Endothelial cell of umbilical vein (primary cell): ENCODE results near the gene SIAH3. TPM values are rescaled to one million over a fixed set of nuclear protein-coding genes. Genes with fewer than 3 reads are reported as not detected.

Experiments used
- BruUV-seq: library from RNA; stranded (reverse); fragments of 400-500 nt; replicated peaks from 2 replicates; lab custom pipeline; 2021; lab: Mats Ljungman, UMichigan
- CTCF ChIA-PET: fragments of 300-600, 350-600 bp; sonication (Branson Sonifier 250); formaldehyde crosslinking; loops from one replicate; lab custom pipeline; 2021; ENCODE audit warnings: antibody characterized with exemption, inconsistent platforms; lab: Charles Lee
- POLR2A ChIA-PET: fragments of 300-600, 350-600 bp; sonication (Branson Sonifier 250); formaldehyde crosslinking; loops from one replicate; lab custom pipeline; 2021; ENCODE audit warnings: antibody characterized with exemption, inconsistent platforms; lab: Charles Lee
- DNase-seq: peaks from one replicate; pipeline ENCODE4 v3.0.0-alpha.2; 2011; ENCODE audit warnings: low read depth, low spot score
- FAIRE-seq: peaks from 2 replicates; lab custom pipeline; 2011; peaks lifted over from hg19 to GRCh38; lab: Jason Lieb, UNC
- H2AFZ ChIP-seq: 2 replicates; pipeline ENCODE4 v1.6.0; 2012; ENCODE audit warnings: low read depth, low read length, control low read depth, inconsistent platforms
- H3K27ac ChIP-seq: 2 replicates; pipeline ENCODE4 v1.5.1; 2011; ENCODE audit warnings: low read depth, mild to moderate bottlenecking, control low read depth, low read length, moderate library complexity; ENCODE audit not compliant: insufficient read depth
- H3K27me3 ChIP-seq, 2 experiments: 2 replicates each; pipeline versions ENCODE4 v1.6.0 to v1.6.1; 2011; ENCODE audit warnings: low read length in 2 of 2, mixed read lengths in 1 of 2; ENCODE audit not compliant: control insufficient read depth in 2 of 2, insufficient read depth in 2 of 2
- H3K36me3 ChIP-seq, 2 experiments: 2 replicates in 1 of 2; 3 replicates in 1 of 2; pipeline ENCODE4 v1.5.1; 2011; ENCODE audit warnings: low read length in 2 of 2, mild to moderate bottlenecking in 1 of 2, moderate library complexity in 1 of 2; ENCODE audit not compliant: control insufficient read depth in 2 of 2, insufficient read depth in 2 of 2; ENCODE audit errors: extremely low read depth in 1 of 2
- H3K4me1 ChIP-seq: 3 replicates; pipeline ENCODE4 v1.5.1; 2011; ENCODE audit warnings: mild to moderate bottlenecking, low read length; ENCODE audit not compliant: control insufficient read depth, insufficient read depth; ENCODE audit errors: extremely low read depth
- H3K4me2 ChIP-seq: 2 replicates; pipeline ENCODE4 v1.6.1; 2011; ENCODE audit warnings: low read length, control low read depth, mixed read lengths; ENCODE audit not compliant: insufficient read depth
- H3K4me3 ChIP-seq, 3 experiments: fragments of 200-600 bp in 1 of 3; sonication (generic), shearing (Covaris generic) in 1 of 3; replicated peaks in 1 of 3; 2 replicates each; pipeline ENCODE4 v1.5.1; 2011 to 2016; ENCODE audit warnings: control low read depth in 3 of 3, low read length in 3 of 3, mild to moderate bottlenecking in 2 of 3, inconsistent platforms in 1 of 3, low read depth in 1 of 3, moderate library complexity in 1 of 3; ENCODE audit not compliant: insufficient read depth in 1 of 3
- H3K79me2 ChIP-seq: 2 replicates; pipeline ENCODE4 v1.6.0; 2012; ENCODE audit warnings: low read length, inconsistent platforms; ENCODE audit not compliant: control insufficient read depth, insufficient read depth
- H3K9ac ChIP-seq: replicated peaks from 2 replicates; pipeline ENCODE3; 2011; ENCODE audit warnings: low read length, control low read depth; ENCODE audit not compliant: insufficient read depth; ENCODE audit errors: extremely low read depth
- H3K9me1 ChIP-seq: replicated peaks from 3 replicates; pipeline ENCODE4 v1.6.0; 2011; ENCODE audit warnings: mild to moderate bottlenecking, low read length; ENCODE audit not compliant: control insufficient read depth, insufficient read depth; ENCODE audit errors: extremely low read depth
- H3K9me3 ChIP-seq: replicated peaks from 2 replicates; pipeline ENCODE4 v1.5.1; 2012; ENCODE audit warnings: low read length, inconsistent platforms; ENCODE audit not compliant: control insufficient read depth, insufficient read depth
- H4K20me1 ChIP-seq: replicated peaks from 2 replicates; pipeline ENCODE3; 2011; ENCODE audit warnings: mild to moderate bottlenecking, low read length; ENCODE audit not compliant: control insufficient read depth, insufficient read depth; ENCODE audit errors: extremely low read depth
- EZH2 ChIP-seq: IDR thresholded peaks from 2 replicates; pipeline ENCODE4 v1.6.1; 2012; ENCODE audit warnings: borderline replicate concordance, low read depth, mild to moderate bottlenecking, moderate library complexity, low read length, inconsistent platforms; ENCODE audit not compliant: severe bottlenecking
- FOS ChIP-seq: IDR thresholded peaks from 2 replicates; pipeline ENCODE4 v1.6.1; 2011; ENCODE audit warnings: mild to moderate bottlenecking, low read length, moderate library complexity, borderline replicate concordance; ENCODE audit not compliant: insufficient read depth
- GATA2 ChIP-seq: IDR thresholded peaks from 2 replicates; pipeline ENCODE4 v1.7.0; 2011; ENCODE audit warnings: low read depth, mild to moderate bottlenecking, moderate library complexity, mixed read lengths, low read length; ENCODE audit not compliant: insufficient read length, insufficient read depth
- JUN ChIP-seq: IDR thresholded peaks from 2 replicates; pipeline ENCODE4 v1.6.1; 2011; ENCODE audit warnings: borderline replicate concordance, low read depth; ENCODE audit not compliant: insufficient read length, insufficient read depth
- MAX ChIP-seq: IDR thresholded peaks from 2 replicates; pipeline ENCODE4 v1.6.1; 2011; ENCODE audit not compliant: insufficient read depth, insufficient read length
- MYC ChIP-seq: IDR thresholded peaks from one replicate; pipeline ENCODE4 v1.6.1; 2011; ENCODE audit warnings: mild to moderate bottlenecking, low read depth, low read length
- POLR2A ChIP-seq: IDR thresholded peaks from 2 replicates; pipeline ENCODE4 v1.6.1; 2012; ENCODE audit warnings: low read depth, mild to moderate bottlenecking, control low read depth, low read length
- POLR2AphosphoS5 ChIP-seq: IDR thresholded peaks from 2 replicates; pipeline ENCODE4 v1.6.1; 2012; ENCODE audit warnings: low read depth, mild to moderate bottlenecking, control low read depth, low read length, moderate library complexity; ENCODE audit not compliant: insufficient read depth
- dilution Hi-C: fragments of 300-500 bp; cut with MboI; formaldehyde crosslinking; loops from one replicate; pipeline ENCODE4 v1.15.0; 2019; ENCODE audit warnings: low sequenced_read_pairs; ENCODE audit not compliant: extremely low pct_ligation_motif_present
- intact Hi-C: fragments of 100-400 bp; cut with micrococcal nuclease; formaldehyde crosslinking; loops from one replicate; pipeline ENCODE4 v1.10.0; 2022
- polyA plus RNA-seq, 4 experiments: library from polyadenylated mRNA; depleted of rRNA in 3 of 4; stranded (reverse) in 3 of 4; unstranded in 1 of 4; fragments of >200 nt; gene quantifications; 2 replicates each; pipeline versions ENCODE4 v1.2.1 to v1.2.3, GENCODE V29; 2011 to 2012; ENCODE audit warnings: missing spikeins in 1 of 4
- total RNA-seq: library from RNA; stranded (reverse); gene quantifications from 2 replicates; pipeline ENCODE4 v1.2.3, GENCODE V29; 2021
- TF ChIP-seq, protein P1 (sequence below), 2 donors: IDR thresholded peaks; 1 replicate in 1 of 2; 2 replicates in 1 of 2; pipeline ENCODE4 v1.5.1; 2011; ENCODE audit warnings: low read length in 2 of 2, mild to moderate bottlenecking in 2 of 2, moderate library complexity in 2 of 2, control low read depth in 1 of 2, inconsistent platforms in 1 of 2, low read depth in 1 of 2; ENCODE audit not compliant: insufficient read depth in 1 of 2; ENCODE audit errors: extremely low read depth in 1 of 2

Gene SIAH3
- total and polyA plus RNA-seq, 2 donors (not counting 3 experiments of a cell fraction or from before 2014, with no cell fraction given), result 0.03 TPM; not detected in 1

- Histone ChIP-seq H3K9me1 (no peaks in the 10 kb centered on the region), H3K27ac (no peak overlapping the region), H3K9ac (no peak overlapping the region), H3K27me3 (no peaks in the 10 kb centered on the region), H4K20me1 (no peaks in the 10 kb centered on the region), H3K79me2 (no peaks in the 10 kb centered on the region), H2AFZ (no peak overlapping the region), H3K4me2 (no peak overlapping the region), H3K36me3 (no peaks in the 10 kb centered on the region), H3K4me1 (no peaks in the 10 kb centered on the region), H3K4me3 (no peak overlapping the region), H3K9me3 (no peaks in the 10 kb centered on the region)
- CTCF ChIA-PET, result interaction anchor here (1.0 to 1.3 kb wide), 2 partner anchors 21 to 337 kb away, joined by 3 read pairs; no protein-coding TSS in a partner anchor
- TF ChIP-seq MYC, result no peak
- TF ChIP-seq, protein P1, sequence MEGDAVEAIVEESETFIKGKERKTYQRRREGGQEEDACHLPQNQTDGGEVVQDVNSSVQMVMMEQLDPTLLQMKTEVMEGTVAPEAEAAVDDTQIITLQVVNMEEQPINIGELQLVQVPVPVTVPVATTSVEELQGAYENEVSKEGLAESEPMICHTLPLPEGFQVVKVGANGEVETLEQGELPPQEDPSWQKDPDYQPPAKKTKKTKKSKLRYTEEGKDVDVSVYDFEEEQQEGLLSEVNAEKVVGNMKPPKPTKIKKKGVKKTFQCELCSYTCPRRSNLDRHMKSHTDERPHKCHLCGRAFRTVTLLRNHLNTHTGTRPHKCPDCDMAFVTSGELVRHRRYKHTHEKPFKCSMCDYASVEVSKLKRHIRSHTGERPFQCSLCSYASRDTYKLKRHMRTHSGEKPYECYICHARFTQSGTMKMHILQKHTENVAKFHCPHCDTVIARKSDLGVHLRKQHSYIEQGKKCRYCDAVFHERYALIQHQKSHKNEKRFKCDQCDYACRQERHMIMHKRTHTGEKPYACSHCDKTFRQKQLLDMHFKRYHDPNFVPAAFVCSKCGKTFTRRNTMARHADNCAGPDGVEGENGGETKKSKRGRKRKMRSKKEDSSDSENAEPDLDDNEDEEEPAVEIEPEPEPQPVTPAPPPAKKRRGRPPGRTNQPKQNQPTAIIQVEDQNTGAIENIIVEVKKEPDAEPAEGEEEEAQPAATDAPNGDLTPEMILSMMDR (IDR thresholded peaks at IDR 0.05; ENCODE audit: extremely low read depth in 1 of 2, insufficient read depth in 1 of 2, low read depth in 1 of 2, low read length in 2 of 2), result no peak
- TF ChIP-seq MAX, result no peak
- BruUV-seq, result no TSS peak
- no peak for DNase-seq
- intact Hi-C loops, result no loop called here
- dilution Hi-C loops, result no loop called here
- POLR2A ChIA-PET, result no interaction called here
- FAIRE-seq, result no peak
These were observed 28.0 kb downstream of the SIAH3 start for GRCh38 chr13:45823583-45823982.

DNA sequence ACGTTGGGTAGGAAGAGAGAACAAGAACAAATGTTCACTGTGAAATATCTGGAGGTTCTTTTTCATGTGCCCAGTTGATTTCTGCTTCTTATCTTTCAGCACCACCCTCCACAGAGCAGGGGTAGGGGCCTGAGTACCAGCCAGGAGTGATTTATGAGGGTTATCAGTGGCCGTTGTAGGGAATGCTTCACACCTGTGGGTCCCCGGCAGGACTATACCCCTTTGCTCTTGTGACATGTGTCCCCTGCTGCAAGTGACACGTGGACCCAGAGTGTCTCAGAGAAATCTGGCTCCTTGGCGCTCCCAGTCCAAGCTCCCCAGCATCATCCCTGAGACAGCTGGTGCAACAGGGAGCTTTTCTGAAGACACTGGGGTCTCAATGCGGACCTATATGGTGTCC, 29.7 kb downstream of the SIAH3 start:
- POLR2A ChIA-PET, result no interaction called here
- no peaks in the 10 kb centered on the region for H3K79me2 ChIP-seq
- H3K9ac ChIP-seq, result no peak overlapping the region
- no TSS peak for BruUV-seq
- no peaks in the 10 kb centered on the region for H4K20me1 ChIP-seq
- H3K4me3 ChIP-seq, result no peak overlapping the region
- no peaks in the 10 kb centered on the region for H3K36me3 ChIP-seq
- no peaks in the 10 kb centered on the region for H3K9me1 ChIP-seq
- dilution Hi-C loops (no loop called here), intact Hi-C loops (no loop called here)
- DNase-seq (no peak), FAIRE-seq (no peak)
- H2AFZ ChIP-seq, result no peak overlapping the region
- H3K4me1 ChIP-seq, result no peaks in the 10 kb centered on the region
- no peaks in the 10 kb centered on the region for H3K9me3 ChIP-seq
- no peak for TF ChIP-seq EZH2
- TF ChIP-seq POLR2A, result no peak
- TF ChIP-seq GATA2, result no peak
- no peak for TF ChIP-seq FOS
- no peak for TF ChIP-seq MYC
- no peak for TF ChIP-seq POLR2AphosphoS5
- TF ChIP-seq JUN, result no peak
- no peak for TF ChIP-seq MAX
- TF ChIP-seq, protein P1 (IDR thresholded peaks at IDR 0.05; ENCODE audit: extremely low read depth in 1 of 2, insufficient read depth in 1 of 2, low read depth in 1 of 2, low read length in 2 of 2), result no peak
- peaks cover 0 to 3% of the 10 kb centered on the region in 2 experiments for H3K27me3 ChIP-seq
- CTCF ChIA-PET, result interaction anchor here (1.3 to 1.5 kb wide), 2 partner anchors 12 to 14 kb away, joined by 3 to 4 read pairs; no protein-coding TSS in a partner anchor
- H3K27ac ChIP-seq, result no peak overlapping the region
- H3K4me2 ChIP-seq, result no peak overlapping the region
